Astrocyte of the cerebellum (primary cell): ENCODE results near the gene PTGFR.

Experiments used
- DNase-seq: peaks from one replicate; pipeline ENCODE4 v3.0.0-alpha.2; 2011; ENCODE audit warnings: low read depth
- H3K4me3 ChIP-seq: 2 replicates; pipeline ENCODE4 v1.5.1; 2011; ENCODE audit warnings: mild to moderate bottlenecking, low read depth, low read length, moderate library complexity
- CTCF ChIP-seq: IDR thresholded peaks from 2 replicates; pipeline ENCODE4 v1.5.1; 2012; ENCODE audit warnings: low read length, low read depth, moderate library complexity, mild to moderate bottlenecking; ENCODE audit errors: missing control alignments
- in situ Hi-C: cut with HindIII; loops from 2 replicates; pipeline ENCODE4 v1.10.0; 2017; ENCODE audit warnings: low sequenced_read_pairs

The PTGFR gene

GRCh38 chr1:78492386-78492950 lies 1.7 kb downstream of the PTGFR start:
- in situ Hi-C loops: no loop called here
- no peak overlapping the region for H3K4me3 ChIP-seq
- no peak for TF ChIP-seq CTCF
- DNase-seq: no peak

GRCh38 chr1:78493451-78493850 lies 2.7 kb downstream of the PTGFR start:
- no peak for TF ChIP-seq CTCF
- in situ Hi-C loops: no loop called here
- no peak overlapping the region for H3K4me3 ChIP-seq
- no peak for DNase-seq

- in situ Hi-C loops: no loop called here
- DNase-seq: no peak
These were observed 6.4 kb downstream of the PTGFR start for GRCh38 chr1:78497201-78497600.

GRCh38 chr1:78500529-78500928 lies 9.8 kb downstream of the PTGFR start:
- H3K4me3 ChIP-seq: no peak overlapping the region
- in situ Hi-C loops: no loop called here
- no peak for DNase-seq
- no peak for TF ChIP-seq CTCF

More at GRCh38 chr1:78497201-78497600, 6.4 kb downstream of the PTGFR start:
- no peak for TF ChIP-seq CTCF
- no peak overlapping the region for H3K4me3 ChIP-seq

GRCh38 chr1:78501203-78501602 lies 10.4 kb downstream of the PTGFR start:
- no peak overlapping the region for H3K4me3 ChIP-seq

GRCh38 chr1:78511334-78511733 lies 20.6 kb downstream of the PTGFR start:
- in situ Hi-C loops: no loop called here
- no peak for DNase-seq
- H3K4me3 ChIP-seq: no peak overlapping the region
- TF ChIP-seq CTCF: no peak

More at GRCh38 chr1:78501203-78501602, 10.4 kb downstream of the PTGFR start:
- no peak for TF ChIP-seq CTCF
- in situ Hi-C loops: no loop called here
- DNase-seq: no peak

- TF ChIP-seq CTCF: no peak
- H3K4me3 ChIP-seq: no peak overlapping the region
- in situ Hi-C loops: no loop called here
These were observed 25.9 kb downstream of the PTGFR start for GRCh38 chr1:78516716-78517115.

More at GRCh38 chr1:78516716-78517115, 25.9 kb downstream of the PTGFR start:
- no peak for DNase-seq
